GM19395 (cell line): Measurements from ENCODE around the gene NEGR1.
"Not testable (repeated sequence)": the region's sequence is repeated elsewhere in the genome, so short reads cannot be mapped to it uniquely, and the experiment has no call there.

Experiments used
- ATAC-seq: cut with Tn5 transposase; IDR thresholded peaks from one replicate; pipeline ENCODE4 v1.9.1; 2021; ENCODE audit warnings: mild to moderate bottlenecking, moderate library complexity; ENCODE audit not compliant: unreplicated experiment

The NEGR1 gene

DNA sequence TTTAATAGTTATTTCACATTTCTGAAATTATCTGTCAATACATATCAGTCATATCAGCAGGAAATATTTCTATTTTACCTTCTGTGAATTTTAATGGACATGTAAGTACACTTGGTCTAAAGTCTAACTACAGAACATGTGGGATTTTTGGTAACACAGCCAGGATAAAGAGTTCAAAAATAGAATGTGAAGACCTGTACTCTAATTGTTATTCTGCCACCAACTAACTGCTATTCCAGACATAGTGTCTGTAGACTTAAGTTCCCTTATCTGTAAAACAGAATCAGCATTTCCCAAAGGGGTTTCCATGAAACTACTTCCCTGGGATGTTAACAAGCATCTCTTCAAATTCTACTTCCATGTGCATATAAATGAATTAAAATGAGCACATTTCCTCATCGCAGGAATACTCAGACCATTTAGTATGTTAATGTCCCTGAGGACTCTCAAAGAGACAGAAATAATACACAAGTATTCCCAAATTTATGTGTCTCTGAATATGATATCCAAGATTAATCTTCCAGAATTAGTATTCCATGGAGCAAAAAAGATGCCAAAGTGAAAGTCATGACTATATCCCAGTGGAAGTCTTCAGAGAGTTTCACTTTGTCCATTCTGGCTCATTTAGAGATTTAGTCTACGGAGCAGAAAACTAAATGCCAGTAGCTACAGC is 325.6 kb downstream of the NEGR1 start:
- ATAC-seq = no peak

GRCh38 chr1:71950579-71950978 is 331.8 kb downstream of the NEGR1 start:
- ATAC-seq = no peak

- no peak for ATAC-seq
Measured at GRCh38 chr1:71949681-71950080, 332.7 kb downstream of the NEGR1 start.

DNA sequence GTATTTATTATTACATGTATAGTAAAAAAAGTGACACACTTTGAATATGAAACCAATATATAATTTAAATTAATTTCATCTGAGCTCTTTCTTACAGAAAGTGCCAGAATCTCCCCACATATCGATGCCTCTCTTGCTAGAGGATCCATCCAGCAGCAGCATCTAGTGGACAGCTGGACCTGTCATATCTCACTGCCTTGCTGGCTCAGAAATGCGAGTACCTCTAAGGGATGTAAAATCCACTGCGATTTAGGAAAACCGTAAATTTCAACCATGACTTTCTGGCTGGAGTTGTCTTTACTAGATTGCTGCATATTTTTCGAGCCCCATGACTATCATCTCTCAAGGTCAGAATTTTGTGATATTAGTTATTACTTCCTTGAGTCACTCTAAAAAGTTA is 333.8 kb downstream of the NEGR1 start:
- no peak for ATAC-seq

DNA sequence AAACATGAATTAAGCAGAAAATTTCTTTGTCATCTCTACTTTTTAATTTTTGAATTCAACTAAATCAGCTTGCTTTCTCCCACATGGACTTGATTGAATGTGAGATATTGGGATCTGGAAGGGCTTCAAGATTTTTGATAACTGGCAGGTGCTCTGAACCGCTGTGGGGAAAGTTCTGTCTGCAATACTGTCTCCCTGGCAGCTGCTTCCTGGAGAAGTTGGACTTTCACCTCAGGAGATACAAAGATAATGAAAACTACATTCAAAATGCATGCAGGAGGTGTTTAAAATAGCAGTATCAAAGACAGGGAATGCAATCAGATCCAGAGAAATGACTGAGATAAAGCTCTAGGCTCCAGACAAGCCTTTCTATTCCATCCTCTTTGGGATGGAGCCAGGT is 338.3 kb downstream of the NEGR1 start:
- ATAC-seq = no peak

GRCh38 chr1:71940261-71940660 is 342.1 kb downstream of the NEGR1 start:
- ATAC-seq = no peak

GRCh38 chr1:71930511-71930910 is 351.8 kb downstream of the NEGR1 start:
- ATAC-seq = no peak

DNA sequence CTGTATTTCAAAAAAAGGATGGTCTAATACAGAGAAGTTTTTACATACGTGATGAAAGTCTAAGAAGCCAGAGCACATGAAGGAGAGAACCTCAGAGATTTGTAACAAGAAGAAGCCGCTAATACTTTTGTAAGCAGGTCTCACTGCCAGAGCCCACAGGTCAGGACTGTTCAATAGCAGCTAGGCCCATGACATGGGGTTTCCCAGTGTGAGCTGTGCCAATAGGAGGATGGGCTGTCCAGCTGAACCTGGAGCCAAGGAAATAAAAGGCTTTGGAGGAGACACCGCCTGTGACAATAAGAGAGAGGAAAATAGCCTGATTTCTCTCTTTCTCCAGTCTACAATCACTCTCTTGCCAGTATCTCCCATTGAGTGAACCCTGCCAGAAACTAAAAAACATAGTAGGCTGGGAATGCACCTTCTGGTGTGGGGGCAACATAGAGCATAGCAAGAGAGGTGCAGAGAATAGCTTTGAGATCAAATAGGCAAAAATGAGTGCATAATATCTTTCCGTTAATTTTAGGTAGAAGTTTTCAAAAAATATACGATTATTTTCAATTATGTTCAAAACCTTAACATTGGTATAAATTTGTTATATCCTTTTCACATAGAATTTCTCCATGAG is 360.3 kb downstream of the NEGR1 start:
- ATAC-seq = no peak

- ATAC-seq = no peak
Measured at GRCh38 chr1:71921204-71921603, 361.1 kb downstream of the NEGR1 start.

- ATAC-seq = no peak
Measured at GRCh38 chr1:71920556-71920955, 361.8 kb downstream of the NEGR1 start.

- ATAC-seq = no peak
Measured at GRCh38 chr1:71919811-71920509, 362.4 kb downstream of the NEGR1 start.

- no peak for ATAC-seq
Measured at GRCh38 chr1:71918630-71919029, 363.7 kb downstream of the NEGR1 start.

GRCh38 chr1:71916894-71917293 is 365.4 kb downstream of the NEGR1 start:
- ATAC-seq = no peak

- ATAC-seq = no peak
Measured at GRCh38 chr1:71914626-71915025, 367.7 kb downstream of the NEGR1 start.

- no peak for ATAC-seq
Measured at GRCh38 chr1:71908871-71909390, 373.4 kb downstream of the NEGR1 start.

GRCh38 chr1:71908303-71908702 is 374.0 kb downstream of the NEGR1 start:
- ATAC-seq = no peak

- ATAC-seq = no peak
Measured at GRCh38 chr1:71899881-71900280, 382.5 kb downstream of the NEGR1 start.

DNA sequence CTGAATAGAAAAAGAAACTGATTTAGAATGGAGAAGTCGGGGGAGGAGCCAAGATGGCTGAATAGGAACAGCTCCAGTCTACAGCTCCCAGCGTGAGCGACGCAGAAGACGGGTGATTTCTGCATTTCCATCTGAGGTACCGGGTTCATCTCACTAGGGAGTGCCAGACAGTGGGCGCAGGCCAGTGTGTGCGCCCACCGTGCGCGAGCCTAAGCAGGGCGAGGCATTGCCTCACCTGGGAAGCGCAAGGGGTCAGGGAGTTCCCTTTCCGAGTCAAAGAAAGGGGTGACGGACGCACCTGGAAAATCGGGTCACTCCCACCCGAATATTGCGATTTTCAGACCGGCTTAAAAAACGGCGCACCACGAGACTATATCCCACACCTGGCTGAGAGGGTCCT is 394.2 kb downstream of the NEGR1 start:
- ATAC-seq = not testable (repeated sequence)

GRCh38 chr1:71885171-71885570 is 397.2 kb downstream of the NEGR1 start:
- no peak for ATAC-seq

- ATAC-seq = no peak
Measured at GRCh38 chr1:71882637-71883036, 399.7 kb downstream of the NEGR1 start.

DNA sequence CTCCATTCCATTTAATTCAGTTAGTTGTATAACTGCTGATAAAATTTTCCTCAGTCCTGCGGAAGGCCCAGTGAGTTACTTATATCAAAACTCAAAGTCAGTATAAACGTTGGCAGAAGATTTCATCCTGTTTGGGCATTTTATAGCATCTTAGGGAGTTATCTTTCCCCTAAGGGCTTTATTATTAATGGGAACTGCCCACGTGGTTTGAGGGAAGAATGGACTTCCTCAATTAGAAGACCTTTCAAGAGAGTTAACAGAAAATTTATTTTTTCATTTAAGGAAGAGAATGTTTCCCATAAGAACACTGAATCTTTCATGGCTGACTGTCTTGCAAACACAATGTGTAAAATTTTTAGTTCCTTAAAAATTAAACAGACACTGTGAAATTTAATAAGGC is 400.1 kb downstream of the NEGR1 start:
- ATAC-seq = no peak

- ATAC-seq = no peak
Measured at GRCh38 chr1:71881611-71882010, 400.7 kb downstream of the NEGR1 start.
